Breast epithelium (tissue), 4 donors: Measurements from ENCODE around the gene ACOX3. TPM values are rescaled to one million over a fixed set of nuclear protein-coding genes. Genes with fewer than 3 reads are reported as not detected.

Experiments
- DNase-seq, 2 donors: peaks; one replicate each; pipeline ENCODE4 v3.0.0-alpha.2; 2019; ENCODE audit warnings: low spot score in 2 of 2
- H3K27ac ChIP-seq, 2 donors: fragments of 200-600 bp; sonication (generic) in 1 of 2; one replicate each; pipeline ENCODE4 v1.5.1; 2016 to 2019; ENCODE audit warnings: mild to moderate bottlenecking in 1 of 2
- H3K27me3 ChIP-seq, 2 donors: fragments of 200-600 bp; sonication (generic) in 1 of 2; one replicate each; pipeline versions ENCODE4 v1.5.1 to v1.6.0; 2017 to 2019; ENCODE audit warnings: control low read depth in 1 of 2, mild to moderate bottlenecking in 1 of 2
- H3K36me3 ChIP-seq: fragments of 200-600 bp; one replicate; pipeline ENCODE4 v1.5.1; 2019
- H3K4me1 ChIP-seq, 2 donors: fragments of 200-600 bp; sonication (generic); one replicate each; pipeline ENCODE4 v1.5.1; 2016 to 2019; ENCODE audit warnings: control low read depth in 1 of 2
- H3K4me3 ChIP-seq, 3 donors: fragments of 200-600 bp; sonication (generic); 1 replicate in 2 of 3; 2 replicates in 1 of 3; pipeline ENCODE4 v1.5.1; 2016 to 2019; ENCODE audit warnings: mild to moderate bottlenecking in 3 of 3, moderate library complexity in 2 of 3
- H3K9me3 ChIP-seq, 2 donors: fragments of 200-600 bp; sonication (generic) in 1 of 2; one replicate each; pipeline ENCODE4 v1.5.1; 2016 to 2019; ENCODE audit warnings: control low read depth in 1 of 2
- POLR2A ChIP-seq: fragments of 450-650 bp; IDR thresholded peaks from one replicate; pipeline ENCODE4 v1.6.1; 2016; ENCODE audit warnings: antibody characterized with exemption, mild to moderate bottlenecking, moderate library complexity
- POLR2AphosphoS5 ChIP-seq, 3 donors: sonication (generic); formaldehyde crosslinking; IDR thresholded peaks; one replicate each; pipeline ENCODE4 v1.6.1; 2017; ENCODE audit warnings: antibody characterized with exemption in 3 of 3
- intact Hi-C: fragments of 100-400 bp; cut with DNase I; formaldehyde crosslinking; loops from one replicate; pipeline ENCODE4 v1.15.1; 2023; ENCODE audit warnings: low total_unique reads
- total RNA-seq, 3 donors: library from RNA; depleted of rRNA; stranded (reverse); fragments of >200 nt; gene quantifications; one replicate each; pipeline ENCODE4 v1.1.0, GENCODE V29; 2016
- TF ChIP-seq, protein P1 (sequence below), 3 donors: fragments of 450-650 bp; IDR thresholded peaks; one replicate each; pipeline ENCODE4 v1.5.1; 2016 to 2017; ENCODE audit warnings: antibody characterized with exemption in 3 of 3, mild to moderate bottlenecking in 3 of 3, moderate library complexity in 3 of 3

Gene ACOX3
- total RNA-seq, 3 donors from 2014 or later: 24.0 to 69.4 (median 47.9) TPM

DNA sequence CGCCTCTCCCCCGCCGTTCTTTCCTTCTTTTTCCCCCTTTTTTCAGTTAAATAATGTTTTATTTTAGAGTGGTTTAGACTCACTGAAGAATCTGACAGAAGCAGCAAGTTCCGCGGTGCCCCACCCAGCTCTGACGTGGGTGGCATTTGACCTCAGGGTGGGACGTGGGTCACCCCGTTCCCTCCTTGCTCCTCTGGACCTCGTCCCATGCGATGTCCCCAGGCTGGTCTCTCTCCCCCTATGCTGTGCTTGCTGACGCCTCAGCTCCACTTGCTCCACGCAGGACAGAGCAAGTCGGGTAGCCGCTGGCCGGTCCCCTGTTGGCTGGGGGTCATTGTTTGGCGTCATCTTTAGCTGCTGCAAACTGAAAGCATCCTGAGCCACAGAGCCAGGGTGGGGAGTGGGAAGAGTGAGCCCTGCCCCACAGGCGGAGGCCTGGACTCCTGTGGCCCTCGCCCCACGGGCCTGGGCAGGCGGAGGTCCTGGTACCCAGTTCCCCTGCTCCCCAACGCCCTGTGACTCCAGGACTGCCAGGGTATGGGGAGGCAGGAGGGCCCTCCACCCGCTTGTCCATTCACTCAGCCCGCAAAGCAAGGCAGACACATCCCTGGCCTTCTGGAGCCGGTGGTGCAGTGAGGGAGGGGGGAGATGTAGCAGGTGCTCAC is 30.8 kb upstream of the ACOX3 start:
- DNase-seq: no peak
- TF ChIP-seq, protein P1, sequence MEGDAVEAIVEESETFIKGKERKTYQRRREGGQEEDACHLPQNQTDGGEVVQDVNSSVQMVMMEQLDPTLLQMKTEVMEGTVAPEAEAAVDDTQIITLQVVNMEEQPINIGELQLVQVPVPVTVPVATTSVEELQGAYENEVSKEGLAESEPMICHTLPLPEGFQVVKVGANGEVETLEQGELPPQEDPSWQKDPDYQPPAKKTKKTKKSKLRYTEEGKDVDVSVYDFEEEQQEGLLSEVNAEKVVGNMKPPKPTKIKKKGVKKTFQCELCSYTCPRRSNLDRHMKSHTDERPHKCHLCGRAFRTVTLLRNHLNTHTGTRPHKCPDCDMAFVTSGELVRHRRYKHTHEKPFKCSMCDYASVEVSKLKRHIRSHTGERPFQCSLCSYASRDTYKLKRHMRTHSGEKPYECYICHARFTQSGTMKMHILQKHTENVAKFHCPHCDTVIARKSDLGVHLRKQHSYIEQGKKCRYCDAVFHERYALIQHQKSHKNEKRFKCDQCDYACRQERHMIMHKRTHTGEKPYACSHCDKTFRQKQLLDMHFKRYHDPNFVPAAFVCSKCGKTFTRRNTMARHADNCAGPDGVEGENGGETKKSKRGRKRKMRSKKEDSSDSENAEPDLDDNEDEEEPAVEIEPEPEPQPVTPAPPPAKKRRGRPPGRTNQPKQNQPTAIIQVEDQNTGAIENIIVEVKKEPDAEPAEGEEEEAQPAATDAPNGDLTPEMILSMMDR (IDR thresholded peaks at IDR 0.05): no peak
- TF ChIP-seq POLR2A (no peak), POLR2AphosphoS5 (IDR thresholded peaks at IDR 0.05) (no peak)
- H3K4me1 ChIP-seq: peaks cover 3 to 4% of the 10 kb centered on the region in 2 donors
- H3K27me3 ChIP-seq: no peaks in the 10 kb centered on the region
- peak overlapping the region; percentile 67 for H3K27ac ChIP-seq
- intact Hi-C loops: loop anchor here (5.0 kb wide), 1 partner anchor 116 kb away; no protein-coding TSS in a partner anchor
- no peak overlapping the region for H3K4me3 ChIP-seq
- H3K9me3 ChIP-seq: no peaks in the 10 kb centered on the region
- H3K36me3 ChIP-seq: no peaks in the 10 kb centered on the region

DNA sequence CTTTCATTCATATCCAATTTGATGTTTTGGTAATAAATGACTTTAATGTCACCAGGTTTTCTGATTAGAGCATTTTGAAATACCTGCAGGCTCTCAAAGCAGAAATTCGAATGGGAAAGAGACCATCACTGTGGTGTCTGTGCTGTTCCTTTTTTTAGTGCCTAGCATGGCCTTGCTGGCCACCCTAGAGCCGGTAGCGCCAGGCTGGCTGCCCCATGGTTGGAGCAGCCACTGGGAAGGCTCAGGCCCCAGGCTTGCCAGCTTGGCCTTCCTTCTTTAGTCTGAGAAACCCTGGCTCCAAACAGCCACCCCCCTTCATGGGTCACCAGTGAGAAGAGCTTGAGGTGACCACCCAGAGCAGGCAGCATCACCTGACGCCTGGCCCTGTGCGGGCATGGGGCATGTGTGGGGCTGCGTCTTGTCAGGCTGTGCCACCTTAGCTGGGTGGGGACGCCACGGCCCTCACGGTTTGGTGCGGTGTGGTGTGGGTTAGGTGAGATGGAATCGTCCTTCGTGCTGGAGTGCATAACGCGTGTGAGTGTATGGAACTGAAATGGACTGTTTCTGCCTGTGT is 30.0 kb upstream of the ACOX3 start:
- H3K27me3 ChIP-seq: no peaks in the 10 kb centered on the region
- H3K36me3 ChIP-seq: no peaks in the 10 kb centered on the region
- TF ChIP-seq, protein P1 (IDR thresholded peaks at IDR 0.05): no peak
- TF ChIP-seq POLR2A (no peak), POLR2AphosphoS5 (IDR thresholded peaks at IDR 0.05) (no peak)
- no peak overlapping the region for H3K4me3 ChIP-seq
- no peak for DNase-seq
- no peaks in the 10 kb centered on the region for H3K9me3 ChIP-seq
- peaks cover 3 to 4% of the 10 kb centered on the region in 2 donors for H3K4me1 ChIP-seq
- intact Hi-C loops: loop anchor here (5.0 kb wide), 1 partner anchor 117 kb away; no protein-coding TSS in a partner anchor
- H3K27ac ChIP-seq: peak overlapping the region in 1 of 2 donors; percentile 67

DNA sequence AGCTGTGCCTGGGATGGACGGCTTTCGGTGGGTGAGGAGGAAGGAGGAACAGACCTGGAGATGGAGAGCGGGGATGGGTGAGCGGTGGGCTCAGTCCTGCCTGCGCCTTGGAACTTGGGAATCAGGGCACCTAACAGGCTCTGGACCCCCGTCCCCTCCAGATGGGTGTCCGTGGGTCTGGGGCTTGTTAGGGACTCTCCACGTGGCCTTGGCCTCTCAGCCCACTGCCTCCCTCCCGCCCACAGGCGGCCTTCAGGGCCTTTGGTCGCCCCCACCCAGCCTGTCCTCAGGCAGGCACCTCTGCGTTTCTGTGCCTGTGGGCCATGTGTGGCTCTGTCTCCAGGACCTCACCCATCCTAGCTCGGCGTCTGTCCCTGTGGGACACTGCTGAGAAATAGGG is 29.0 kb upstream of the ACOX3 start:
- TF ChIP-seq POLR2AphosphoS5 (IDR thresholded peaks at IDR 0.05): no peak
- TF ChIP-seq, protein P1 (IDR thresholded peaks at IDR 0.05): no peak
- TF ChIP-seq POLR2A: no peak
- Histone ChIP-seq H3K27ac (no peak overlapping the region), H3K4me1 (peaks cover 3 to 4% of the 10 kb centered on the region in 2 donors), H3K9me3 (no peaks in the 10 kb centered on the region), H3K4me3 (no peak overlapping the region), H3K36me3 (no peaks in the 10 kb centered on the region), H3K27me3 (no peaks in the 10 kb centered on the region)
- no peak for DNase-seq
- intact Hi-C loops: loop anchor here (10.0 kb wide), 1 partner anchor 1665 kb away; no protein-coding TSS in a partner anchor

DNA sequence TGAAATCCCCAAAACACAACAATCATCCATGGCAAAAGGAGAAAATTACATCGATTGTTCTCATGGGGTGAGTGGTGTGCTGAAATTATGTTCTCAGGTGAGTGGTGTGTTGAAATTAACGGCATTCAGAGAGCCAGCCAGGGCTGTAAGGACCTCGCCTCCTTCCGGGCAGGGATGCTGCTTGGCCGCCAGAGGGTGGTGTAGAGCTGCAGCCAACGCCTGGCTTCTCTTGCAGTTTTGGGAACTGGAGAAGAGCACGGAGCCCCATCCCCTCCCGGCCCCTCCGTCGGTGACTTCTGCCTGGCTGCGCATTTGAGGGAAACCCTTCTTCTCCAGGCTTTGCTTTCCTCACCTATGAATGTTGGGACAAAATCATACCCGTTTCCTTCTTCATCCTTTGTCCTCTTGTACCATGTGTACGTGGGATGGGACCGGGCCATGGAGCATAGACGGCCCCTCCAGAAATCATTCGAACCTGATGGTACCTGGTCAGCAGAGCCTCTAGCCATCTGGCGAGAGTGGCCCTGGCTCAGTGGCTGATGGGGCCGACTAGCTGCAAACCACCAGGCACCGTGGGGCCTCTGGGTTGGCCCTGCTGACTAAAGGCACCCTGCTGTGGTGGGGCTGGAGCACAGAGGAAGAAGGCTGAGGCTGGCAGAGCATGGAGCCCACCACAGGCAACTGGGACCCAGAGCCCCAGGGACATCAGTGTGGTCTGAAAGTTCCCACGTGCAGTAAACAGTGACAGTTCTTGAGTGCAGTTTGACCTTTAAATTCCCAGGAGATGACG is 28.4 kb upstream of the ACOX3 start:
- H3K36me3 ChIP-seq: no peaks in the 10 kb centered on the region
- intact Hi-C loops: loop anchor here (10.0 kb wide), 1 partner anchor 1664 kb away; no protein-coding TSS in a partner anchor
- H3K27ac ChIP-seq: no peak overlapping the region

More for the DNA sequence above, 28.4 kb upstream of the ACOX3 start:
- H3K27me3 ChIP-seq: no peaks in the 10 kb centered on the region
- DNase-seq: peak; percentile 62 to 73
- TF ChIP-seq POLR2AphosphoS5 (IDR thresholded peaks at IDR 0.05): peak in 2 of 3 donors; percentile 27 to 58
- TF ChIP-seq POLR2A: no peak
- TF ChIP-seq, protein P1 (IDR thresholded peaks at IDR 0.05): peak; percentile 72 to 92 (median 87)
- H3K4me1 ChIP-seq: peaks cover 3 to 4% of the 10 kb centered on the region in 2 donors
- H3K9me3 ChIP-seq: no peaks in the 10 kb centered on the region
- H3K4me3 ChIP-seq: no peak overlapping the region
